AG09309 (cell line): ENCODE data around the gene LRMDA.
A peak's percentile ranks its signal among the peaks of the same experiment; 100 is the strongest.

Source experiments
- DNase-seq: peaks from one replicate; pipeline ENCODE4 v3.0.0-alpha.2; 2010; ENCODE audit warnings: low read depth
- H3K4me3 ChIP-seq: 2 replicates; pipeline ENCODE4 v1.5.1; 2011; ENCODE audit warnings: mild to moderate bottlenecking, low read depth, low read length, moderate library complexity; ENCODE audit not compliant: control insufficient read depth
- CTCF ChIP-seq: IDR thresholded peaks from 2 replicates; pipeline ENCODE4 v1.5.1; 2011; ENCODE audit warnings: mild to moderate bottlenecking, low read depth, low read length, inconsistent platforms; ENCODE audit not compliant: insufficient read depth, control insufficient read depth; ENCODE audit errors: missing control alignments

Gene LRMDA

DNA sequence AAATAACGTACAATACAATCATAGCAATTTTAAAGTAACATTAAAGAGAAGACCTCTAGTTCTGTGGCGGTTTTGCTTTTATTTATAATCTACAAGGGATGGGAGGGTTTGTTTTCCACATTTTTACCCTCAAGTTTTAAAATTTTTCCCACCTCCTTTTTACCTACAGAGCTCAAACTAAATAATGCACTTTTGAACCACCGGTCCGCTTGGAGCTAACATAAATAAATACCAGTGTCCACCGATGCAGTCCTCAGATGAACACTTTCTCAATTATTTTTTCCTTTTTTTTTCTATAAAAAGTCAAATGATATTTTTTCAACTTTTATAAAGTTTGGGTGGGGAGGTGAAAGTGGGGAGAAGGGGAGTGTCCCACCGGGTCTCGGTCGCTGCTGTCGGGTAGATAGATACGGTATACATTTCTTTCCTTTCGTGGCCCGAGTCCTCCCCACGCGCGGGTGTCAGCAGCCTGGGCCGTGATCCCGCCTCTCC, 33.2 kb upstream of the LRMDA start:
- no peak for DNase-seq
- H3K4me3 ChIP-seq = peak overlapping the region; percentile 90
- no peak for TF ChIP-seq CTCF

DNA sequence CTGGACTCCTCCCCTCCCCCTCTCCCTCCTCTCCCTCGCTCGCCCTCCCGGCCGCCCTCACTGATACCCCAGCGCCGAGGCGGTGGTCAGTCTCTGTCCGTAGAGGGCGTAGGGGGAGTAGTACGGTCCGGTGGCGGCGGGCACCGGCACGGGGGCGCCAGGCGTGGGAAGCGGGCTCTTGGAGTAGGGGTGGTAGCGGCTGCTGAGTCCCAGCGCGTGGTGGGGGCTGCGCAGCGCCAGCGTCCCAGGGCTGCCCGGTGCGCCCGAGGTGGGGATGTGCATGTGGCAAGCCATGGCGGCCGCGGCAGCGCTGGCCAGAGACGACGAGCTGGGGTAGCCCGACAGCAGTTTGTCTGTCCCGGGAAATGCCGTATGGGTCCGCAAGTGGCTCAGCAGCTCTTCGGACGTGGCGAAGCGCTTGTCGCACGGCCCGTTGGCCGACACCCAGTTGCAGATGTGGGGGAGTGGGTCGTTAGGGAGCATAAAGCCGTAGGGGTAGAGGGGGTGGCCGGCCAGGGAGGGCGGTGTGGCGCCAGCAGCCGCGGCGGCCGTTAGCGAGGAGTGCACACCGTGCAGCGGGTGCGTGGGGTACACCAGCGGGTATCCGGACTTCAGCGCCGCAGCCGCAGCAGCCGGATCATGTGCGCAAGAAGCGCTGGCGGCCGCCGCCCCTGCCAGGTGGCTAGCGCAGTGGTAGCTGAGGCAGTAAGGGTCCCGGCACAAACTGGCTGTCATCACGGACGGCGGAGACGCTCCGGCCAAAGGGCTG, 32.5 kb upstream of the LRMDA start:
- no peak for TF ChIP-seq CTCF
- peak overlapping the region; percentile 90 for H3K4me3 ChIP-seq
- DNase-seq = no peak

DNA sequence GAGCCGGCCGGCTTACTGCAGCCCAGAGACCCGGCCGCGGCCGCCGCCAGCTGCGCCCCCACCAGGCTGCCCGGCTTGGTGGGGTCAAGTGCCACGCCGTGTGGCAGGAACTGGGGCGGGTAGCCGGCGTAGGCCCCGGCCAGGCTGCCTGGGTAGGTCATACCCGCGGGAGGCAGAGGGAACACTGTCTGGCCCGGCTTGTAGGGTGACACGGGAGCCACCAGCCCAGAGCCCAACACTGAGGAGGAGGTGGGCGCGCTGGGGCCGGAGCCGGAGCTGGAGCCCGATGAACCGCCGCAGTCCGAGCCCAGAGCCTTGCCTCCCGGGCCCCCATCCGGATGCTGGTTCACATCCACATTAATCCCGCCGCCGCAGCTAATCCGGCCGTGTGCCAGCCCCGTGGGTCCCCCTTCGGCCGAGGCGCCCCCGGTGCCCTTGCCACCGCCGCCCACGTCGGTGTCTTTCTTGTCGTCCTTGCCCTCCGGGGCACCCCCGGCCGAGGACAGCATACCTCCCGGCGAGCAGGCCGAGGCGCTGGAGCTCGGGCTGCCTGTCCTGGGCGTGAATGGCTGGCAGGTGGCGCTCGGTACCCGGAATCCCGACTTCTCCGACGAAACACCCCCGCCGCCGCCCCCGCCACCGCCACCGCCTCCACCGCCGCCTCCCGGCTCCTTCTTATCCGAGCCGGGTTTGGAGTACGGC, 31.8 kb upstream of the LRMDA start:
- peak; percentile 23 for DNase-seq
- peak; percentile 57 for TF ChIP-seq CTCF
- H3K4me3 ChIP-seq = peak overlapping the region; percentile 90

GRCh38 chr10:75400163-75400770, 31.2 kb upstream of the LRMDA start:
- TF ChIP-seq CTCF = no peak
- no peak for DNase-seq
- H3K4me3 ChIP-seq = peak overlapping the region; percentile 90

DNA sequence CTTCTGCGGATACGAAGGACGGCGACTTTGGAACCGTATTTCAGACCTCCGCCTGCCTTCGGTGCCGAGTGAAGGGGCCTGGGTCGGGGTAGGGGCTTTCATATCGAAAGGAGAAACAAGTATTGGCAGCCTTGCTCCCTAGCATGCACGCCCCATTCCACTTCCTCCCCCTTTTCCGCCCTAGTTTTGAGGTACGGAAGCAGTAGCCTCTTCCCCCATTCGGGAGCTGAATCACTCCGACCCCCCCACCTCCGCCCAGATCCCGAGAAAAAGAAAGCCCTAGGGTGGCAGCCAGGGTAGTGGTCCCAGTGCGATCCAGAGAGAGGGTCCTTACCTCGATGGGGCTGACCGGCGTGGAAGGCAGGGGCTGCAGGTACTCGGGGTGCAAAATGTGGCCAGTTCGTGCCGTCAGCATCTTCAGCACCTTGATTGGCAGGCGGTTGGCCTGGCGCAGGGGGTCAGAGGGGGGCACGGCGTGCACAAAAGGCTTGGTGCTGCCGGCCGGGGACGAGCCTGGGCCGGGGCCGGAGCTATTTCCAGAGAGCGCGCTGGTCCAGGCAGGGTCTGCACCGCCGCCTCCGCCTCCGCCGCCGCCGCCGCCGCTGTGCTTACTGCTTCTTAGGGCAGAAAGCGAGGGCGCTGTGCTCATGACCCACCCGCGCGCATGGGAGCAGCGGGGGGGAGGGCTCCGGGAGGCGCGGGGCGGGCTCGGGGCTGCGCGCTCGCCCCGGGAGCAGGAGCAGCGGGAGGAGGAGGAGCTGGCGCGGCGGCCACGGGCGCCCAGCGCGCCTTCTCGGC, 30.5 kb upstream of the LRMDA start:
- DNase-seq = no peak
- H3K4me3 ChIP-seq = peak overlapping the region; percentile 90
- TF ChIP-seq CTCF = no peak

DNA sequence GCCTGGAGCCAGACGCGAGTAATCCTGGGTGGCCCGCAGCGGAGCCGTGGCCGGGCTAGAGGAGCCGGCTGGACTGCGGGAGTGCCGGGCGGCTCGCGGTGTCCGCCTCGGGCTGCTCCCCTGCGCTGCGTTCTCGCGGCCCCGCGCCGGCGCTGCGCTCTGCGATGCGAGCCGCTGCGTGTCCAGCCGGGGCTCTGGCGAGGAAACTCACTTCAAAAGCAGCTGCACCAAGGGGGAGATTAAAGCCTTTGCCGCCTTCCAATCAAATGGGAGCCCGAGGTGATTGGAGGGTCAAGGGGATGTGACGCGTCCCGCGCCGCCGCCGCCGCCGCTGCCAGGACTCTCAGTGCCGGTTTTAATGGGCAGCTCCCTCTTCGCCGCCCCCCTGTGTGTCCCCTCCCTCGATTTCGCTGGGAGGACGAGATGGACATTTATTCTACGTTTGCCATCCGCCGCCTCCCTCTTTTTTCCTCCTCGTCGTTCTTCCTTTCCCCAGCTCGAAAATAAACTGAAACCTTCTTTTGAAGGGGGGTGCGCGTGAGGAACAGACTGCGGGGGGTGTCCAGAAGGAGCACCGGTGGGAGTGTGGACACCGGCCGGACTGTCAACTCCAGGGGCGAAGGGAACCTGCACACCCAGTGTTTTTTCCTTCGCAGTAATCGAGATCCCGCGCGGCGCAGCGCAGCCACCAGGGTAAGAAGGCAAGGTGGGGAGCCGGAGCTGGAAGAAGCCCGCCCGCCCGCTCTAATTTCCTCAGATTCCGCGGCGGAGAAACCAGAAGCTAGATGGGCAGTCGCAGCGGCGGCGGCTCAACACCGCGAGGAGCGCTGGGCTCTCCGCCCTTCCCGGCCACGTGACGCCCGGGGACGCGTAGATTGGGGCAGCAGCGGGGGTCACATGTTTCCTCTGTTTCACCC, 29.6 kb upstream of the LRMDA start, which contains the start of gene ZNF503:
TSS of gene ZNF503 (minus strand) at position 196 of the 917 bp plus-strand sequence. CDS start 345 bp downstream, outside the sequence.
- peak; percentile 17 for TF ChIP-seq CTCF

More for the DNA sequence above, 29.6 kb upstream of the LRMDA start, which contains the start of gene ZNF503:
- peak within 1 kb of the TSS; percentile 90 for H3K4me3 ChIP-seq
- peak; percentile 85 for DNase-seq
